HG02884 (cell line): ENCODE data around the gene DNAAF8.
"Not testable (repeated sequence)": the region's sequence is repeated elsewhere in the genome, so short reads cannot be mapped to it uniquely, and the experiment has no call there.

Source experiments
- ATAC-seq: cut with Tn5 transposase; IDR thresholded peaks from one replicate; pipeline ENCODE4 v1.9.1; 2021; ENCODE audit warnings: mild to moderate bottlenecking, moderate library complexity; ENCODE audit not compliant: unreplicated experiment

DNAAF8 gene

DNA sequence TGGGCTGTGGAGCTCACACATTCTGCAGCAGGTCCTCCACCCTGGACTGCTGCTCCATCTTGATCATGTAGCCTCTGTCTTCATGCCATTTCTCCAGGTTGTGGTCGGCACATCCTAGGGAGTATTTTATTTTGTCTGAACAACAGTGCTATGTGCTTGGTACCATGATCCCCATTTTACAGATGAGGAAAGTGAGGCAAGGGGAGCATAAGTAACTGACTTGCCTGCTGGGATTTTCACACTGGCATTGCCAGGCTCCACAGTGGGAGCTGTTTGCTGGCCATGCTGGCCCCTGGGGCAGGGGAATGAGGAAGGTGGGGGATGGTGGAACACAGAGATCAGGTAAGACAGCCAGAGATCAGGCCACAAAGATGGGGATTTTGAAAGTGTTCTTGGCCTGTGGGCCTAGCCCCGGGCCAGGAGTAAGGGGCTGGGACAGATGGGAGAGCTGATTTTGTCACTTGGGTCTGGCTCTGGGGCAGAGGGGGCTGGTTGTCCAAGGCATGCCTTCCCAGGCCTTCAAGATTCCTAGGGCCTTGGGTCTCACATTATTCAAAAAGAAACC is 41.9 kb downstream of the DNAAF8 start:
- no peak for ATAC-seq

DNA sequence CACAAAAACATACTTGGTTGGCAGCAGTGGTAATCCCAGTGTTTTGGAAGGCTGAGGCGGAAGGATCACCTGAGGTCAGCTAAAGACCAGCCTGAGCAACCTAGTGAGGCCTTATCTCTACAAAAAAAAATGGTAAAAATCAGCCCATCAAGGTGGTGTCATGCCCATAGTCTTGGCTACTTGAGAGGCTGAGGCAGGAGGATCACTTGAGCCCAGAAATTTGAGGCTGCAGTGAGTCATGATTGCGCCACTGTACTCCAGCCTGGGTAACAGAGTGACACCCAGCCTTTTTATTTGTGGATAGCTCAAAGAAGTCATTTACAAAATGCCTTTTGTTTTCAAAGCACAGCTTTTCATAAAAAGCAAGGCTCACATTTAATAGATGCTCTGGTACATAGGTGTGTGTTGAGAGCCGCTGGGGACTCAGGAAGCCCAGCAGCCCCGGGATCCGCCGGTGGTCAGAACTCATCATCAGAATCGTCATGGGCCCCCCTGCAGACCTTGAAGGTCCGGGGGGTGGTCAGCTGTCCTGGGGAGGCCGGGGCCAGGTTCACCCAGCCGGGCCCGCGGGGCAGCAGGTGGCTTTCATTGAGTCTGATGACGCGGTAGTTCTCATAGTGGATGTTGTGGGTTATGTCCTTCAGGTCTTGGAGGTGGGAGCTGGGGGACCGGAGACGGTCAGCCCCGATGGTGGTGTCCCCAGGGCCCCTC is 43.2 kb downstream of the DNAAF8 start:
- ATAC-seq: no peak

DNA sequence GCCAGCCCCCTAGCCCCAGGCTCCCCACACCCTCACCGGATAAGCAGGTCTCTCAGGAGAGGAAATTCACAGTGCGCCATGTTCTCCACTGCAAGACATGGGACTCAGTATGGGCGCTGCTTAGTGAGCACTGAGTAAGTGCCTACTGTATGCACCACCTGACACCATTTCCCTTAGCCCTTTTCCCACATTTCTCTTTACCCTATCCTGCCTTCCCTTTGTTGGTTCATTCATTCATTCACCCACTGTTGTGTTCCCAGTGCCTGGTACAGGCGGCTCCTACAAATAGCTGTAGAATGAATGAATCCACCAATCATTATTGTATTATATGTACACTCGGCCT is 43.7 kb downstream of the DNAAF8 start:
- ATAC-seq: no peak

DNA sequence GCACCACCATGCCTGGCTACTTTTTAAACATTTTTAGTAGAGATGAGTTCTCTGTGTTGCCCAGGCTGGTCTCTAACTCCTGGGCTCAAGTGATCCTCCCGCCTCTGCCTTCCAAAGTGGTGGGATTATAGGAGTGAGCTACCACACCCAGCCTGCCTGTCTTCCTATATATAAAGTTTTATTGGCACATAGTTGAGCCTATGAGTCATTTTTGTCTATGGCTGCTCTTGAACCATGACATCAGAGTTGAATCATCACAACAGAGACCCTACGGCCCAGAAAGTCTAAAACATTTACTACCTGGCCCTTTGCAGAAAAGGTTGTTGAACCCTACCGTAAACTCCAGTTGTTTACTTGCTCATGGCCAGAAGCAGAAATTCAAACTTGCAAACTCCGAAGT is 45.9 kb downstream of the DNAAF8 start:
- no peak for ATAC-seq

DNA sequence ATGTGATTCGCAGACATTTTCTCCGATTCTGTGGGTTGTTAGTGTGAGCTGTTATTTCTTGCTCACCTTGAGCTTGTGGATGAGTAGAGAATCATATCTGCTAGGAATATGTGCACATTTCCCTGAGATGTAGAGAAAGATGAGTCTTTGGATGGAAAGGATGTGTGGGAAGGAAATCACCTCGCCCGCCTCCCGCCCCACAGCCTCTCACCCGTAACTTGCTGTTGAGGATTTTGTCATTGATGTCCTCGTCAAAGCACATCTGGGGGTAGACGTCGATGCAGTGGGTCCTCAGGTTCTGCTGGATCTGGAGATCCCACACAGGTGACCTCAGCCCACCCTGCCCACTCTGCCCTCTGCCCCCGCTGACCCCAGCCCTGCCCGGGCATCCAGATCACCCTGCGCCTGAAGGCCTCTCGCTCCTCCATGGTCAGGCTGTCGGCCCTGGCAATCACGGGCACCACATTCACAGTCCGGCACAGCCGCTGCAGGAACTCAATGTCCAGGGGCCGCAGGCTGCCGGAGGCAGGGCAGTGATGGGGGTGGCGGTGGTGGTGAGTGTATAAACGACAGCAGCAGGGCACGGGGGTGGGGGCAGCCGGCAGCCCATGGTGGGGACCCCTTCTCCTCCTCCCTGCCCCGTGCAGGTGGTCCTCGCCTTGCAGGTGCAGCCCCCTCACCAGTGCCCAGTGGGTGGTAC is 49.1 kb downstream of the DNAAF8 start:
- ATAC-seq: no peak

DNA sequence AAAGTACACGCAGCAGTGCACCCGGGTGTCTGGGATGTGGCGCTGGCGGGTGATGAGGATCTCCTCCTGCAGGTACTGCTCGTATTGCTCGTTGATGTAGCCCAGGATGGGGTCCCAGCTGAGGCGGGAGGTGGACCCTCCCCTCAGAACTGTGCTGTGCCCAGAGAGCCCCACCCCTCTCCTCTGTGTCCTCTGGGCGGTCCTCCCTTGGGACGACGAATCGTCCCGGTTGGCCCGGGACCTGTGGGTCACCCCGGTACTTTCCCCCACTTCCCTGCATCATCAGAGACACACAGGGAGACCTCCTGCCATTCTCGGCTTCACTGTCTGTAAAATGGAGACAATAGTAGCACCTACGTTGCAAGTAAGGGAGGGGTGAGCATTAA is 49.6 kb downstream of the DNAAF8 start:
- ATAC-seq: no peak

DNA sequence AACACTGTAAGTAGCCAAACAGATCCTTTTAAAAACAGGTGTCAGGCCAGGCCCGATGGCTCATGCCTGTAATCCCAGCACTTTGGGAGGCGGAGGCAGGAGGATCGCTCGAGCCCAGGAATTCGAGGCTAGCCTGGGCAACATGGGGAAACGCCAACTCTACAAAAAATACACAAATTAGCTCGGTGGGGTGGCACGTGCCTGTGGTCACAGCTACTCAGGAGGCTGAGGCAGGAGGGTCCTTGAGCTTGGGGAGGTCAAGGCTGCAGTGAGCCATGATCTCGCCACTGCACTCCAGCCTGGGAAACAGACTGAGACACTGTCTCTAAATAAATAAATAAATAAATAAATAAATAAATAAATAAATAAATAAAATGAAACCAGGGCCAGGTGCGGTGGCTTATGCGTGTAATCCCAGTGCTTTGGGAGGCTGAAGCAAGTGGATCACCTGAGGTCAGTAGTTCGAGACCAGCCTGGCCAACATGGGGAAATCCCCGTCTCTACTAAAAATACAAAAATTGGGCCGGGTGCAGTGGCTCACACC is 50.2 kb downstream of the DNAAF8 start:
- ATAC-seq: not testable (repeated sequence)

DNA sequence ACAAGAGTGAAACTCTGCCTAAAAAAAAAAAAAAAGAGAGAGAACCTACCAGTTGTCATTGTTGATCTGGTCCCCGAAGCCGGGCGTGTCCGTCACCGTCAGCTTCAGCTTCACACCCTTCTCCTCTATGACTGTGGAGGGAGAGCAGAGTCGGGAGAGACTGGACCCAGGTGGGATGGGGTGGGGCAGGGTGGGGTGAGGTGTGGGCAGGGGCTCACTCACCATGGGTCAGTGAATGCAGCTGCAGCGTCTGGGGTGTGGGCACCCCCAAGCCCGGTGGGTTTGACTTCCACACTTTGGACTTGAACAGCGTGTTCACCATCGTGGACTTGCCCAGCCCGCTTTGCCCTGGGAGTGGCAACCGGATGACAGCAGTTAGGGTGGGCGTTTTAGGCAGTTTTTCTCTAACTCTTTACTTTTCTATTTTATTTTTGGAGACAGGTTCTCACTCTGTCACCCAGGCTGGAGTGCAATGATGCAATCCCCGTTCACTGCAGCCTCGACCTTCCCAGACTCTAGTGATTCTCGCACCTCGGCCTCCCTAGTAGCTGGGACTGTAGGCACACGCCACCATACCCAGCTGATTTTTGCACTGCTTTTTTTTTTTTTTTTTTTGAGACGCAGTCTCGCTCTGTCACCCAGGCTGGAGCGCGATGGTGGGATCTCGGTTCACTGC is 51.6 kb downstream of the DNAAF8 start:
- no peak for ATAC-seq

DNA sequence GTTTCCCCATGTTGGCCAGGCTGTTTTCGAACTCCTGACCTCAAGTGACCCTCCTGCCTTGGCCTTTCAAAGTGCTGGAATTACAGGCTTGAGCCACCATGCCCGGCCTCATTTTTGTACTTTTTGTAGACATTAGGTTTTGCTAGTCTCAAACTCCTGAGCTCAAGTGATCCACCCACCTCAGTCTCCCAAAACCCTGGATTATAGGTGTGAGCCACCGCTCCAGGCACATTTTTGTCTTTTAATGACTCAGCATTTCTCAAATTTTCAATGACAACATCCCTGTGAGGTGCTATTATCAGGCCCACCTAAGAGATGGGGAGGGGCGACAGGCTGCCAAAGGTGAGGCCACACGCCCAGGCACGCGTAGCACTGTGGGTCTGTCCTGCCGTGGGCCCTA is 52.7 kb downstream of the DNAAF8 start:
- no peak for ATAC-seq

DNA sequence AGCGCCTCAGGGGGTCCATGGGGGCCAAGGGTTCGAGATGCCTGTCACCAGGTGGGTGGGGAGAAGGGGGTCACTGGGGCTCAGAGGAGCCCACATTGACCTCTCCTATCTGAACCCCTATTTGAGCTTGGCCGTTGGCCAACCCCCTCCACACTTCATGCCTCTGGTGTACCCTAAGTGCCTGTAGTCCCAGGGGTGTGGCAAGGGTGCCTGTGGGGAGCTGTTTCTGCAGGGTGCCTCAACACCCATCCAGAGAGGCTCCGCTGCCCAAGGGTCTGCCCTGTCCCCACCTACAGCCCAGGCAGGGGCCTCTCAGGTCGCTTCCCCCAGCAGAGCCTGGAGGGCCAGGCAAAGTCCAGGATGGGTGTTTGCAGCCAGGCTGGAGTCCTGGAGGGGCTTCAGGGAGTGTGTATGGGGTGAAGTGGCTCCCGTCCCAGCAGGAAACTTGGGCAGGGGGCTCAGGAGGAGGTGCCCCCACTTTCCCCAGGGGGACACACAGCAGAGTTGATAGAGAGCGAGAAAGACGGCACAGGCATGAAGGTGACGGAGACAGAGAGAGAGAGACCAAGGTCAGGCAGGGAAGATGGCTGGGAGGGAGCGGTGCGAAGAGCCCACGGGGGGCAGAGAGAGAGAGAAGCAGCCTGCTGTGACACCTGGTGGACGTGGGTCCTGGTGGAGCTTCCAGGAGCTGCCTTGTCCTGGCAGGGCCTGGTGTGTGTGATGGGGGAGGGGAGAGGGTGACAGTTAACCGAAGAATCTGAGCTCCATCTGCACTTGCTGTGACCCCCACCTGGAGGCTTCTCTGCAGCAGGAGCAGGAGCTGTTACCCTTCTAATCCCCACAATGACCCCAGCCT is 53.5 kb downstream of the DNAAF8 start, which contains the start of gene SEPTIN12:
Gene SEPTIN12 (minus strand): TSS at position 719 of the 856 bp plus-strand sequence. CDS start 700 bp downstream, at position 19.
- ATAC-seq: no peak

DNA sequence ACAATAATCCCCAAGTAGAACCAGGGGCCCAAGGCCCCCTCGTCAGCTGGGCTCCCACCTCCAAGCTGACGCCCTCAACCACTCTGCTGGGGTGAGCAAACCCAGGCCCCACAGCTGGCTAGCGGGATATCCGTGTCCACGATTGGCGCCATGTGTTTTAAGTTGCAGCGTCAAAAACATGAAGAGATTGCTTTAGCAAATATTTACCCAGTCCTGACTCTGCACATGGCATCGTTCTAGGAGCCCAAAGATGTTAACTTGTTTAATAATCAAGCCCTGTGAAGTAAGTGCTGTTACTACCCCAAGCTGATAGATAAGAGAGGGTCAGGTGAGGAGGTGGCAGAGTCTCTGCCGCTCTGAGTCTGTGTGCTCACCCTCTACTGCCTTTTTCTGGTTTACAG is 54.2 kb downstream of the DNAAF8 start:
- no peak for ATAC-seq

DNA sequence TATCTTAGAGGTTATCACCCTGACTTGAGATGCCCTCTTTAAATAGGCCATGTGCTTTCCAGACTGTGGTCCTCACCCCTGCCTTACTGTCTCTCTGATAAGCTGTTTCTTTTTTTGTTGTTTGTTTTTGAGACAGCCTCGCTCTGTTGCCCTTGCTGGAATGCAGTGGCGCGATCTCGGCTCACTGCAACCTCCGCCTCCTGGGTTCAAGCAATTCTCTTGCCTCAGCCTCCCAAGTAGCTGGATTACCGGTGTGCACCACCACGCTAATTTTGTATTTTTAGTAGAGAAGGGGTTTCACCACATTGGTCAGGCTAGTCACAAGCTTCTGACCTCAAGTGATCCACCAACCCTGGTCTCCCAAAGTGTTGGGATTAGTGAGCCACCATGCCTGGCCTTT is 54.6 kb downstream of the DNAAF8 start:
- no peak for ATAC-seq

DNA sequence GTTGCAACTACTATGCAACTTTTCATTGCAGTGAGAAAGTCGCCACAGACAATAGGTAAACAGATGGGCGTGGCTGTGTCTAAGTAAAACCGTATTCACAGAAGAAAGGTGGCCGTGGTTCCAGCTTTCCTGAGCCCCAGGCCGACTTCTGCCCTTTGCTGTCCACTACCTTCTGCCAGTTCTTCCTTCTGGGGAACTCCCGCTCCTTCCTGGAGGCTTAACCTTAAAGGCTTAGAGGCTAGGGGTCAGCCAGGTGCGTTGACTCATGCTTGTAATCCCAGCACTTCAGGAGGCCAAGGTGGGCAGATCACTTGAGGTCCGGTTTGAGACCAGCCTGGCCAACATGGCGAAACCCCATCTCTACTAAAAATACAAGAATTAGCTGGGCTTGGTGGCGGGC is 55.9 kb downstream of the DNAAF8 start:
- ATAC-seq: no peak

DNA sequence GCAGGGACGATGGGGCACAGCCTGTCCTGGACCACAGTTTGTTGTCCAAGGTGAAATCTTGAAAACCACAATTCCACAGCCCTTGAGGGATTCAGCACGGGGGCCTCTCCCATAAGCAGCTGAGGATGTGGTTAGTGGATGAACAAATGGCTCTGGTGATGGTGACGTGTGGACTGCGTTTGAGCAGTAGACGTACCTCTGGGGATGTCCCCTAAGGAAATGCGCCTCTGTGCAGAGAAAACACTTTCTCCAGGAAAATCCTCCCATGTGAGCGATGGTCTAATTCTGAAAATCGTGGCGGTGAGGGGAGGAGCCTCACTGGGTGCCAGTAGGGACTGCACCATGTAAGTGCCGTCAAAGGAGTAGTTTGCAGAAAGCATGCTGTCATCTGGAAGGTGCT is 56.5 kb downstream of the DNAAF8 start:
- no peak for ATAC-seq

DNA sequence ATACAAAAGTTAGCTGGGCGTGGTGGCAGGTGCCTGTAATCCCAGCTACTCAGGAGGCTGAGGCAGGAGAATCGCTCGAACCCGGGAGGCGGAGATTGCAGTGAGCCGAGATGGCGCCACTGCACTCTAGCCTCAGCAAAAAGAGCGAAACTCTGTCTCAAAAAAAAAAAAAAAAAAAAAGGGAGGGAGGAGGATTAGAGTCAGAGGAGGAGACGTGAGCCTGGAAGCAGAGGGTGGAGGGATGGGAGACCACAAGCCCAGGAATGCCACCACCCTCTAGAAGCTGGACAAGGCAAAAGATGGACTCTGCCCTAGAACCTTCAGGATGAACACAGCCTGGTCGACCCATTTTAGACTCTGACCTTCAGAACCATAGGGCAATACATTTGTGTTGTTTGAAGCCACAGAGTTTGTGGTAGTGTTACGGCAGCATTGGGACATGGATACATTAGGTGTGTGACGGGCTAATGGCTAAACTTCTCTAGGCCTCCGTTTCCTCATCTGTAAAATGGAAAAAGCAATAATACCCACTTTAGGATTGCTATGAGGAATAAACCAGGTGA is 58.7 kb downstream of the DNAAF8 start:
- ATAC-seq: no peak

DNA sequence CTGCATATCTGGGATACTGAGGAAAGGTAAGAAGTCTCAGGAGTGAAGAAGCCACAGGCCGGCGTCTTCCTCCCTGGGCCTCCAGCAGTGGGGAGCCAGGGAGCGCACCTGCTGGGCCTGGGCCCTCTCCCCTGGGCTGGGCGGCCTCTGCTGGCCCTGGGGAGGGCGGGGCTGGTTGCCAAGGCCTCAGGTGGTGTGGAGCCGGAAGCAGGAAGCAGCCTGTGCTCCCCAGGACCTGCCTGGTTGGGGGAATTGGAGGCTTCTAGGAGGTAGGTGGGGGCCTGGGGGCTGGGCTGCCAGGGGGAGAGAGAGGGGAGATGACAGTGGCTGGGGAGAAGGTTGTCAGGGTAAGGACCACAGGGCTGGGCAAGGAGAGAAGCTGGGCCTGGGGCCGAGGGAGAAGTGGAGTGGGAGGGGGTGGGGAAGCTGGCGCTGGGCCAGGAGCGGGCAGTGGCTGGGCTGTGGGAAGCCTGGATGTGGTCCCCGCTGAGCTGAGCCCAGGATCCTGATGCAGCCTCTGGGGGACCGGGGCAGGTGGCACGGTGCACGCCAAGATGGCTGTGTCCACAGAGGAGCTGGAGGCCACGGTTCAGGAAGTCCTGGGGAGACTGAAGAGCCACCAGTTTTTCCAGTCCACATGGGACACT is 61.0 kb downstream of the DNAAF8 start, which contains the start of gene SMIM22:
Gene SMIM22 (plus strand): TSS at position 189 of the 647 bp plus-strand sequence. CDS start 366 bp downstream, at position 555.
- ATAC-seq: no peak

DNA sequence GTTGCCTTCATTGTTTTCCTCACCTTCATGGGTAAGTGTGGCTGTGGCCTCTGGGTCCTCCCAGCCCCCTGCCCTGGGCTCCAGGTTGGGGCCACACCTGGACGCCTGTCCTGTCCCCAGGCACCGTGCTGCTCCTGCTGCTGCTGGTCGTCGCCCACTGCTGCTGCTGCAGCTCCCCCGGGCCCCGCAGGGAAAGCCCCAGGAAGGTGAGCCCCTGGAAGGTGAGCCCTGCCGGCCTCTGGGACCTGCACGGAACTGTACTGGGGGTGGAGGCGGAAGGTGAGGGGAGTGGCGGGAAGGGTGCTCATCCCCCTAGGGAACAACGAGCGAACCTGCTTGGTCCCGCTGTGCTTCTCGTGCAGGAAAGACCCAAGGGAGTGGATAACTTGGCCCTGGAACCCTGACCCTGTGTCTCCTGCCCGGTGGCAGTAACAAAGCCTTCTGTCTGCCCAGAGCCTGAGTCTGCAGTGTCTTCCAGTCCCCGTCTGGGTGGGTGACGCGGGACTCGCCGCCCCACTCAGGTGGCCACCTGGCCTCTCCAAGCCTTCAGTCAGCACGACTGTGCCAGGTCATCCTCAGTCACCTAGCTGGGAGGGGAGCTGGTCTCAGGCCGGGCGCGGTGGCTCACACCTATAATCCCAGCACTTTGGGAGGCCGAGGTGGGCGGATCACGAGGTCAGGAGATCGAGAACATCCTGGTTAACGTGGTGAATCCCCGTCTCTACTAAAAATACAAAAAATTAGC is 61.7 kb downstream of the DNAAF8 start:
- no peak for ATAC-seq

DNA sequence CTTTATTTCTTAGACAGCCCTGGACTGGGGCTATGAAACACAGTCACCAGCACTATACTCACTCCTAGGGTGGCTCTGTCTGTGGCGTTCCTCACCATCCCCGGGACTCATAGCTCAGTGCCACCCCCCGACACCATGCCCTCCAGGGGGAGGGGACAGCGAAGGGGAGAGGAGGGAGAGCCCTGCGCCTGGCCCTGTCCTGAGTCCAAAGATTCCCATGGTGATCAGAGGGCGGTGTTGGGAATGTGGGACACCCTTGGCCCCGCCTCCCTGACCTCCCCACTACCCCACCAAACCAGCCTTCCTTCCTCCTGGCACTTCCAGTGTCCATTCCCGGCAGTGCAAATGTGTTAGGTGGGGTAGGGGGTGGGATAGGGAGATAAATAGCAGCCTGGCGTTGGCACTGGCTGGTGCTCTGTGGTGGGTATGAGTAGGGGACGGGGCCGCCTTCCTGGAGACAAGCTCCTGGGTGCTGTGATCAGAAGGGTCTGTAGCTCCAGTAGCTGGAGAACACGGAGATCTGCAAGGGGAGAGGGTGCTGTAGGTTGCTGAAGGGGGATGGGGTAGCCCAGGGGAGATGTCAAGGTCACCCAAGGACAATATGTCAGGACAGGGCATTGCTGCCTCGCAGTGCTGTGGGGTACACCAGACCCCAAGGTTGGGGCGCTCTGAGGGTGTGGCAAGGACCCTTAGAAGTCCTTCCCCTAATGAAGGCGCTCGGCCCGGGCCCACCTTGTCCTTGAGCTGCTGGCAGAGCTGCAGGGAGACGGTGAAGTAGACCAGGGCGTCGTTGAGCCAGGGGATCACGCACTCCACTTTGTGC is 62.9 kb downstream of the DNAAF8 start:
- ATAC-seq: no peak
